ENCODE results near the gene CDNF. TPM values are rescaled to one million over a fixed set of nuclear protein-coding genes. Genes with fewer than 3 reads are reported as not detected.

Gene CDNF
- total RNA-seq, 2 experiments from 2014 or later, result 3.2 to 3.7 TPM

GRCh38 chr10:14772399-14772798 lies 65.4 kb downstream of the CDNF start:
- Mint-ChIP-seq H3K4me1 (ENCODE audit: low read depth) (no peaks in the 10 kb centered on the region), H3K36me3 (ENCODE audit: low read depth) (no peaks in the 10 kb centered on the region), H3K9me3 (no peaks in the 10 kb centered on the region), H3K27ac (no peak overlapping the region), H3K4me3 (no peak overlapping the region), H3K27me3 (no peaks in the 10 kb centered on the region)
- no peaks in the 10 kb centered on the region for H3K4me1 ChIP-seq (ENCODE audit: insufficient read depth, low read length)
- TF ChIP-seq, protein P1, sequence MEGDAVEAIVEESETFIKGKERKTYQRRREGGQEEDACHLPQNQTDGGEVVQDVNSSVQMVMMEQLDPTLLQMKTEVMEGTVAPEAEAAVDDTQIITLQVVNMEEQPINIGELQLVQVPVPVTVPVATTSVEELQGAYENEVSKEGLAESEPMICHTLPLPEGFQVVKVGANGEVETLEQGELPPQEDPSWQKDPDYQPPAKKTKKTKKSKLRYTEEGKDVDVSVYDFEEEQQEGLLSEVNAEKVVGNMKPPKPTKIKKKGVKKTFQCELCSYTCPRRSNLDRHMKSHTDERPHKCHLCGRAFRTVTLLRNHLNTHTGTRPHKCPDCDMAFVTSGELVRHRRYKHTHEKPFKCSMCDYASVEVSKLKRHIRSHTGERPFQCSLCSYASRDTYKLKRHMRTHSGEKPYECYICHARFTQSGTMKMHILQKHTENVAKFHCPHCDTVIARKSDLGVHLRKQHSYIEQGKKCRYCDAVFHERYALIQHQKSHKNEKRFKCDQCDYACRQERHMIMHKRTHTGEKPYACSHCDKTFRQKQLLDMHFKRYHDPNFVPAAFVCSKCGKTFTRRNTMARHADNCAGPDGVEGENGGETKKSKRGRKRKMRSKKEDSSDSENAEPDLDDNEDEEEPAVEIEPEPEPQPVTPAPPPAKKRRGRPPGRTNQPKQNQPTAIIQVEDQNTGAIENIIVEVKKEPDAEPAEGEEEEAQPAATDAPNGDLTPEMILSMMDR (IDR thresholded peaks at IDR 0.05), result no peak
- no peak overlapping the region for H3K27ac ChIP-seq (ENCODE audit: low read depth in 1 of 2, low read length in 2 of 2)
- no peak overlapping the region for H3K4me3 ChIP-seq (ENCODE audit: low read length)
- no peaks in the 10 kb centered on the region for H3K9me3 ChIP-seq (ENCODE audit: control insufficient read depth in 1 of 2, insufficient read depth in 1 of 2, low read length in 2 of 2)
- H3K36me3 ChIP-seq (ENCODE audit: insufficient read depth, low read length), result no peaks in the 10 kb centered on the region
- no peak for ATAC-seq (ENCODE audit: poor library complexity)
- intact Hi-C loops (cut with DNase I, micrococcal nuclease), result no loop called here
- ChIA-PET POLR2A (no interaction called here), CTCF (no interaction called here)
- DNase-seq, result no peak
- H3K27me3 ChIP-seq (ENCODE audit: control insufficient read depth in 1 of 2, insufficient read depth in 2 of 2, low read length in 2 of 2), result no peaks in the 10 kb centered on the region

GRCh38 chr10:14770927-14771326 lies 66.9 kb downstream of the CDNF start:
- TF ChIP-seq, protein P1 (IDR thresholded peaks at IDR 0.05), result no peak
- ATAC-seq (ENCODE audit: poor library complexity) (no peak), DNase-seq (no peak)
- Mint-ChIP-seq H3K9me3 (no peaks in the 10 kb centered on the region), H3K27me3 (no peaks in the 10 kb centered on the region), H3K27ac (no peak overlapping the region), H3K4me1 (ENCODE audit: low read depth) (no peaks in the 10 kb centered on the region), H3K4me3 (no peak overlapping the region), H3K36me3 (ENCODE audit: low read depth) (no peaks in the 10 kb centered on the region)
- Histone ChIP-seq H3K4me1 (ENCODE audit: insufficient read depth, low read length) (no peaks in the 10 kb centered on the region), H3K4me3 (ENCODE audit: low read length) (no peak overlapping the region), H3K27me3 (ENCODE audit: control insufficient read depth in 1 of 2, insufficient read depth in 2 of 2, low read length in 2 of 2) (no peaks in the 10 kb centered on the region), H3K36me3 (ENCODE audit: insufficient read depth, low read length) (no peaks in the 10 kb centered on the region), H3K27ac (ENCODE audit: low read depth in 1 of 2, low read length in 2 of 2) (no peak overlapping the region), H3K9me3 (ENCODE audit: control insufficient read depth in 1 of 2, insufficient read depth in 1 of 2, low read length in 2 of 2) (no peaks in the 10 kb centered on the region)
- ChIA-PET POLR2A (no interaction called here), CTCF (interaction anchor here (0.7 kb wide), 2 partner anchors 86 to 328 kb away, joined by 3 to 4 read pairs; no protein-coding TSS in a partner anchor)
- intact Hi-C loops (cut with DNase I, micrococcal nuclease), result no loop called here

Other genes with a start within 250 kb of the CDNF start
- gene FAM107B, start 63.1 kb downstream of the CDNF start, total RNA-seq, result 100 to 1,000 TPM; 261 to 262 TPM
- gene HSPA14, start 269 bp upstream of the CDNF start, total RNA-seq, result 10 to 100 TPM; 29.1 to 33.4 TPM
- gene MSANTD7, start 269 bp upstream of the CDNF start, total RNA-seq, result 10 to 100 TPM; 26.2 to 26.9 TPM
- gene SUV39H2, start 40.8 kb upstream of the CDNF start, total RNA-seq, result 1 to 10 TPM; 3.4 to 3.5 TPM
- 10 to 100 TPM; 11.0 to 15.4 TPM for gene DCLRE1C, start 116.1 kb upstream of the CDNF start, total RNA-seq
- gene MEIG1, start 121.4 kb upstream of the CDNF start, total RNA-seq, result not detected
- under 1 TPM; 0.22 to 0.34 TPM for gene OLAH, start 205.9 kb upstream of the CDNF start, total RNA-seq

Data from CD4-positive, alpha-beta T cell (primary cell).